Hepatocyte (in vitro differentiated cells): Measurements from ENCODE around the gene ENSA. TPM values are rescaled to one million over a fixed set of nuclear protein-coding genes. Genes with fewer than 3 reads are reported as not detected.

Experiments
- DNase-seq: peaks from one replicate; pipeline ENCODE4 v3.0.0-alpha.2; 2016; ENCODE audit warnings: low spot score
- H2AFZ ChIP-seq: fragments of 200-600 bp; sonication (generic); 2 replicates; pipeline ENCODE4 v1.6.0; 2016; ENCODE audit warnings: antibody characterized with exemption, mild to moderate bottlenecking
- H3K27ac ChIP-seq: fragments of 200-600 bp; sonication (generic); 2 replicates; pipeline ENCODE4 v1.5.1; 2016; ENCODE audit warnings: mild to moderate bottlenecking
- H3K27me3 ChIP-seq: fragments of 200-600 bp; sonication (generic); 2 replicates; pipeline ENCODE4 v1.6.1; 2016
- H3K36me3 ChIP-seq: fragments of 200-600 bp; sonication (generic); replicated peaks from 2 replicates; pipeline ENCODE4 v1.5.1; 2016; ENCODE audit warnings: low read depth; ENCODE audit not compliant: insufficient read depth
- H3K4me1 ChIP-seq: fragments of 200-600 bp; sonication (generic); 2 replicates; pipeline ENCODE4 v1.5.1; 2016; ENCODE audit warnings: mild to moderate bottlenecking, moderate library complexity; ENCODE audit not compliant: insufficient read depth
- H3K4me2 ChIP-seq: fragments of 200-600 bp; sonication (generic); 2 replicates; pipeline ENCODE4 v1.6.0; 2016
- H3K4me3 ChIP-seq: fragments of 200-600 bp; sonication (generic); 2 replicates; pipeline ENCODE4 v1.5.1; 2016; ENCODE audit warnings: mild to moderate bottlenecking
- H3K79me2 ChIP-seq: fragments of 200-600 bp; sonication (generic); 2 replicates; pipeline ENCODE4 v1.6.0; 2017; ENCODE audit warnings: mild to moderate bottlenecking
- H3K9me2 ChIP-seq: fragments of 200-600 bp; sonication (generic); replicated peaks from 2 replicates; pipeline ENCODE4 v1.6.0; 2017; ENCODE audit warnings: mild to moderate bottlenecking; ENCODE audit not compliant: insufficient read depth
- H3K9me3 ChIP-seq: fragments of 200-600 bp; sonication (generic); 2 replicates; pipeline ENCODE4 v1.5.1; 2016; ENCODE audit warnings: low read depth, mild to moderate bottlenecking
- H4K20me1 ChIP-seq: fragments of 200-600 bp; sonication (generic); 2 replicates; pipeline ENCODE4 v1.6.0; 2016; ENCODE audit warnings: mild to moderate bottlenecking; ENCODE audit not compliant: insufficient read depth, poor library complexity, severe bottlenecking
- EZH2 ChIP-seq: fragments of 200-600 bp; sonication (generic); IDR thresholded peaks from 2 replicates; pipeline ENCODE4 v1.6.1; 2016; ENCODE audit warnings: antibody characterized with exemption, mild to moderate bottlenecking, borderline replicate concordance
- EZH2phosphoT487 ChIP-seq: fragments of 200-600 bp; sonication (generic); IDR thresholded peaks from one replicate; pipeline ENCODE4 v1.6.1; 2018; ENCODE audit warnings: antibody characterized with exemption, mild to moderate bottlenecking, low read depth, moderate library complexity; ENCODE audit not compliant: unreplicated experiment, severe bottlenecking
- WGBS: methylation state at CpG from one replicate; pipeline ENCODE4 v1.1.6; 2016; ENCODE audit warnings: low lambda C conversion rate; ENCODE audit errors: missing lambda C conversion rate; 5-methylcytosine and 5-hydroxymethylcytosine counted together
- polyA plus RNA-seq: library from polyadenylated mRNA; unstranded; fragments of >200 nt; fragmentation: Nextera tagmentation; extraction: Ambion mirVana; gene quantifications from 2 replicates; pipeline ENCODE4 v1.2.1, GENCODE V29; 2016
- total RNA-seq: library from RNA; depleted of rRNA; stranded (reverse); fragments of >200 nt; gene quantifications from 2 replicates; pipeline ENCODE4 v1.2.3, GENCODE V29; 2014
- TF ChIP-seq, protein P1 (sequence below): fragments of 200-600 bp; sonication (generic); IDR thresholded peaks from 2 replicates; pipeline ENCODE4 v1.5.1; 2016; ENCODE audit warnings: antibody characterized with exemption, mild to moderate bottlenecking; ENCODE audit not compliant: poor library complexity

Gene ENSA
- total and polyA plus RNA-seq, 2 experiments from 2014 or later, result 70.8 to 148 TPM

DNA sequence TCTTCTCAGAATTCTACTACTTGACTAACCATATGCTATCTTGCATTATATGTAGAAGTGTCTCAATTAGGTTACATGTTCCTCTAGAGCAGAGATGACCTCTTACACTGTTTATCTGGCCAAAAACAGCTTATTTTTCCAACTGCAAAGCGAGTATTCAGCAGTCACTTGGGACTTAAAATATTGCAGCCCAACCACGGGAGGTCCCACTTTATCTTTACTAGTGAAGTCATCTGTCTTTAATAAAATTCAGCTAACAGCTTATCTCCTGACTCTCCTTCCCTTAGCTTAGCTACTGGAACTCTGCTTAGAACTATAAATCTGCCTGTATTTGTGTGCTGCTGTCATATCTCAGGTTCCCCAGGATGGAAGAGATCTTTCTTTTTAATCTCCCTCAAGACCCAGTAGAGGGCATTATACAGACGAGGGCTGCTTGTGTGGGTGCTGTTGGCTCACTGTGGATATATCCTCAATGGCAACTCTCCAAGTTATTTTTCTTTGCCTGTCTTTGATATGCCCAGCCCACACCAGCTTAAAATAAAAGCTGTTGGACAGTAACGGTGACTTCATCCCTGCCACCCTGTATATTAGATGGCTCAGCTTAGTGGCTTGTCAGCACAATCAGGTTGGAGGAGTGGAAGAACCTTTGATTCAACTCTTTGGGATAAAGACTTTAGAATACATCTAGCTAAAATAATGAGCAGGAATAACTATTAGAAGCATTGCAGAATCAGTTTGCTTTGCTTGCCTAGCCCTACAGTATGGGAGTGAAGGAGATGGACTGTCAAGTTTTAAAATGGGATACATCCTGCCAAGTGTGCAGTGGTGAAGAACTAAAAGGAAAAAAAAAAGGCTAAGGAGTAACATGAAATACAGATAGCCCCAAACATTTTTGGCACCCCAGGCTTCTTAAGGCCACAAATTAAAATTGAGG, 9.6 kb downstream of the ENSA start:
- Histone ChIP-seq H3K79me2 (peaks cover 16% of the 10 kb centered on the region), H4K20me1 (no peaks in the 10 kb centered on the region), H3K9me2 (no peaks in the 10 kb centered on the region), H3K36me3 (no peaks in the 10 kb centered on the region), H3K4me1 (no peaks in the 10 kb centered on the region), H3K27me3 (no peaks in the 10 kb centered on the region), H3K4me3 (no peak overlapping the region), H3K27ac (peak overlapping the region; percentile 22), H3K4me2 (no peak overlapping the region), H3K9me3 (no peaks in the 10 kb centered on the region), H2AFZ (no peak overlapping the region)
- 41% methylated on average over 4 of the region's 4 CpGs for WGBS
- TF ChIP-seq EZH2, result no peak
- TF ChIP-seq EZH2phosphoT487, result no peak
- TF ChIP-seq, protein P1, sequence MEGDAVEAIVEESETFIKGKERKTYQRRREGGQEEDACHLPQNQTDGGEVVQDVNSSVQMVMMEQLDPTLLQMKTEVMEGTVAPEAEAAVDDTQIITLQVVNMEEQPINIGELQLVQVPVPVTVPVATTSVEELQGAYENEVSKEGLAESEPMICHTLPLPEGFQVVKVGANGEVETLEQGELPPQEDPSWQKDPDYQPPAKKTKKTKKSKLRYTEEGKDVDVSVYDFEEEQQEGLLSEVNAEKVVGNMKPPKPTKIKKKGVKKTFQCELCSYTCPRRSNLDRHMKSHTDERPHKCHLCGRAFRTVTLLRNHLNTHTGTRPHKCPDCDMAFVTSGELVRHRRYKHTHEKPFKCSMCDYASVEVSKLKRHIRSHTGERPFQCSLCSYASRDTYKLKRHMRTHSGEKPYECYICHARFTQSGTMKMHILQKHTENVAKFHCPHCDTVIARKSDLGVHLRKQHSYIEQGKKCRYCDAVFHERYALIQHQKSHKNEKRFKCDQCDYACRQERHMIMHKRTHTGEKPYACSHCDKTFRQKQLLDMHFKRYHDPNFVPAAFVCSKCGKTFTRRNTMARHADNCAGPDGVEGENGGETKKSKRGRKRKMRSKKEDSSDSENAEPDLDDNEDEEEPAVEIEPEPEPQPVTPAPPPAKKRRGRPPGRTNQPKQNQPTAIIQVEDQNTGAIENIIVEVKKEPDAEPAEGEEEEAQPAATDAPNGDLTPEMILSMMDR, result no peak
- DNase-seq, result peak; percentile 62

DNA sequence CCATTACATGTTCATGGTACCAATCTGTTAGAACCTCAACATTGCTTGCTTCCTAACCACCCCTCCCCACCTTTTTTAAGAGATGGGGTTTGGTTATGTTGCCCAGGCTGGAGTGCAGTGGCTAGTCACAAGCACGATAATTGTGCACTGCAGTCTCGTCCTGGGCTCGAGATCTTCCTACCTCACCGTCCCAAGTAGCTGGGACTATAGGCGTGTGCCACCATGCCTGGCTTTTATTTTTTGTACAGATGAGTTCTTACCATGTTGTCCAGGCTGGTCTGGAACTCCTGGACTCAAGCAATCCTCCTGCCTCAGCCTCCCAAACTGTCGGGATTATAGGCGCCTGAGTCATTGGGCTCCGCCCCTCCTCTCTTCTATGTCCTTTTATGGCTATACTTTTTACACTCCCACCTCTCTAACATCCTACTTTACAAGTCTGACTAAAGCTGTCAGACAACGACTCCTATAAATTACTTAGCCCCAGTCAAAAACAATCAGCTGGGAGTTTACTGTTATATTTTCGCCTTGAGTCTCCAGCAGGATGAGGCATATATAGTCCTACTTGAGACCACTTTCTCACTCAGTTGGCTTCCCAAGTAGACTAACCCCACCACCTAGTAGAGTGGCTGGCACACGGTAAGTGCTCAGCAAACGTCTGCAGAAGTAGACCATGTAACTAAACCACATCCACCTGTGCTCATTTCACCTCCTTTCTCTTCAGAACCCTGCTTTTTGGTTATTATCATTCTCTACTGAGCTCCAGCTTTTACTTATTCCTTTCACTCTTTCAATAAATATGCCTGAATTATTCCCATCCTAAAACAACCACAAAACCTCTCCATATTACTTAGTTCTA, 13.8 kb downstream of the ENSA start:
- no peak overlapping the region for H3K4me3 ChIP-seq
- no peak overlapping the region for H3K4me2 ChIP-seq
- H3K9me2 ChIP-seq, result no peaks in the 10 kb centered on the region
- no peak overlapping the region for H3K27ac ChIP-seq
- TF ChIP-seq, protein P1, result no peak
- TF ChIP-seq EZH2 (no peak), EZH2phosphoT487 (no peak)
- H3K4me1 ChIP-seq, result peaks cover 12% of the 10 kb centered on the region
- H3K9me3 ChIP-seq, result no peaks in the 10 kb centered on the region
- no peaks in the 10 kb centered on the region for H4K20me1 ChIP-seq
- no peak for DNase-seq
- no peaks in the 10 kb centered on the region for H3K27me3 ChIP-seq
- no peaks in the 10 kb centered on the region for H3K36me3 ChIP-seq
- 95% methylated on average over 12 of the region's 12 CpGs for WGBS
- no peak overlapping the region for H2AFZ ChIP-seq
- peaks cover 12% of the 10 kb centered on the region for H3K79me2 ChIP-seq

DNA sequence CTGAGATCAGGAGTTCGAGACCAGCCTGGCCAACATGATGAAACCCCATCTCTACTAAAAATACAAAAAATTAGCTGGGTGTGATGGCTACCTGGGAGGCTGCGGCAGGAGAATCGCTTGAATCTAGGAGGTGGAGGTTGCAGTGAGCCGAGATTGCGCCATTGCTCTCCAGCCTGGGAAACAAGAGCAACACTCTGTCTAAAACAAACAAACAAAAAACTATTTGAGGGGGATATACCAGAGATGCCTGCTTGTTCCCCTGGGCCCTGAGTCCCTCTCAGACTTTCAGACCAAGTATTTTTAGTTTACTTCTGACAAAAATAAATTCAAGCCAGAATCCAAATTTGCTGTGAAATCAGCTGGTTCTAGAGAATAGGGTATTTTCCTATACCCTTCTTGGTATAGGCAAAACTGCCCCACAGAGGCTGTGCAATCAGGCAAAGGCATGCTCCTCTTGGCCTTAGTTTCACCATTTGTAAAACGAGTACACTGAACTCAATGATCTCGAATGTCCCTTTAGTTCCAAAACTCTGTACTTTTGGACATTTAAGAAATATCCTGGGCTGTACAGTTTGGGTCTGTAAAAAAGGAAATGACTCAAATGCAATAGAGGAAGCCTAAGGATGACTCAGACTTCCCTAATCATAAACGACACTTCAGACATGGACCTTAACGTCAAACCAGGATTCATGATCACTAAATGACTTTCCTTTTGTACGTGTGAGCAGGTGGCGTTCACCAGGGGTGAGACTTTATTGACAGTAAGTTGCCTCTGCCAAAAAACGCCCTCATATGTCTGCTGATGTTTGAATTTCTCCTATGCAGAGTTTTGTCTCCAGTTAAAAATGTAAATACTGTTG, 16.1 kb downstream of the ENSA start:
- Histone ChIP-seq H3K27ac (peak overlapping the region; percentile 92), H3K9me3 (no peaks in the 10 kb centered on the region), H3K4me2 (peak overlapping the region; percentile 25), H3K4me3 (no peak overlapping the region), H3K4me1 (peaks cover 12% of the 10 kb centered on the region), H3K79me2 (peaks cover 20% of the 10 kb centered on the region), H3K9me2 (no peaks in the 10 kb centered on the region), H4K20me1 (no peaks in the 10 kb centered on the region), H2AFZ (no peak overlapping the region), H3K27me3 (no peaks in the 10 kb centered on the region), H3K36me3 (no peaks in the 10 kb centered on the region)
- WGBS, result 74% methylated on average over 12 of the region's 12 CpGs
- peak; percentile 54 for DNase-seq
- TF ChIP-seq, protein P1, result no peak
- no peak for TF ChIP-seq EZH2phosphoT487
- TF ChIP-seq EZH2, result no peak
